ENCODE results near the gene HIRA.
"Not testable (repeated sequence)": the region's sequence is repeated elsewhere in the genome, so short reads cannot be mapped to it uniquely, and the experiment has no call there.

HIRA gene

GRCh38 chr22:19436444-19437161, 5.1 kb upstream of the HIRA start:
- DNase-seq, result not testable (repeated sequence)

GRCh38 chr22:19434829-19435580, 3.5 kb upstream of the HIRA start:
- DNase-seq, result no peak

DNA sequence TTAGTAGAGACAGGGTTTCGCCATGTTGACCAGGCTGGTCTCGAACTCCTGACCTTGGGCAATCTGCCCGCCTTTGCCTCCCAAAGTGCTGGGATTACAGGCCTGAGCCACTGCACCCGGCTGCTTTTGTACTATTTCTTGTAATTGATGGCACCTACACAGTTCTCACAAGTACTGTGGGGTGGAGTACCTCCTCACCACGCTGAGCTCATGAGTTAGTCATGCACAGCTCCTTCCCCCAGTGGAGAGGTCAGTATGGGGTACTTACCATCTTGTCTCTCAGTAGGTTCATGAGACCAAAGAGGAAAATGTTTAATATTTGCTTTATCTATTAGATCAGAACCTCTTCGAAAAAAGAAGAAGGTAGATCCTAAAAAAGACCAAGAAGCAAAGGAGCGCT, 2.9 kb upstream of the HIRA start:
- no peak for DNase-seq

DNA sequence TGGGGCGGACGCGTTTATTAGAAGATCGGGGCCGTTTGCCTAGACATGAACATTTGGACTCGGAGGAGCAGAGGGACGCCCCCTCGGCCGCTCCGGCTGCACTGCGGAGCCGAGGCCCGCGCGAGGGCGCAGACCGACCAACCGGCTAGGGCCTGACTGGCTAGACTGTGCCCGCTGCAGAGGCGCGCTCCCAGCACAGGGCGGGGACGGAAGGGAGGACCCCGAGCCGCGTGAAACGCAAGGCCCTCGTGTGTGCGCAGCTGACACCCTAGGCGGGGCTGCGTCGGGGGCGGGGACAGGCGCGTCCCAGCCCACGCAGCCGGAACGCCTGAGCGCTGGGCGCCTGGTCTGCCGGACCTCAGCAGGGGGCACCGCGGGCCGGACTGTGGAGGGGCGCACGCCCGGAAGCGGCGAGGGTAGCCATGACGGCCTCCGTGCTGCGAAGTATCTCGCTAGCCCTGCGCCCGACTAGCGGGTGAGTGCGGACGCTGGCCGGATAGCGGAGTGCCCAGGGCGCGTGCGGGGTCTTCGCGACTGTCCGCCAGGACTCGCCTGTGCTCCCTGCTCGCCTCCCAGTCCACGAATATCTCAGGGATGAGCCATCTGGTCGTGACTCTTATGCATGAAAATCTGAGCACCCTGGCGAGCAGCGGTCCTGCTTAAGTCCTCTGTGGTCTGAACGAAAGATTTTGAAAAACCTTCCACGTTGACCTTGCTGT, 759 bp upstream of the HIRA start, which contains the start of gene MRPL40:
Gene MRPL40, plus strand, starts transcription at position 413 of the 719 bp plus-strand sequence. Its CDS starts 10 bp downstream, at position 423.
- peak; percentile 77 for DNase-seq

- DNase-seq, result no peak
Observed at GRCh38 chr22:19430890-19431541, 517 bp downstream of the HIRA start.

- DNase-seq, result no peak
Observed at GRCh38 chr22:19429950-19430889, 1.3 kb downstream of the HIRA start.

GRCh38 chr22:19424186-19424500, 7.4 kb downstream of the HIRA start:
- no peak for DNase-seq

GRCh38 chr22:19422440-19423301, 8.9 kb downstream of the HIRA start:
- no peak for DNase-seq

- DNase-seq, result no peak
Observed at GRCh38 chr22:19420321-19420720, 11.2 kb downstream of the HIRA start.

DNA sequence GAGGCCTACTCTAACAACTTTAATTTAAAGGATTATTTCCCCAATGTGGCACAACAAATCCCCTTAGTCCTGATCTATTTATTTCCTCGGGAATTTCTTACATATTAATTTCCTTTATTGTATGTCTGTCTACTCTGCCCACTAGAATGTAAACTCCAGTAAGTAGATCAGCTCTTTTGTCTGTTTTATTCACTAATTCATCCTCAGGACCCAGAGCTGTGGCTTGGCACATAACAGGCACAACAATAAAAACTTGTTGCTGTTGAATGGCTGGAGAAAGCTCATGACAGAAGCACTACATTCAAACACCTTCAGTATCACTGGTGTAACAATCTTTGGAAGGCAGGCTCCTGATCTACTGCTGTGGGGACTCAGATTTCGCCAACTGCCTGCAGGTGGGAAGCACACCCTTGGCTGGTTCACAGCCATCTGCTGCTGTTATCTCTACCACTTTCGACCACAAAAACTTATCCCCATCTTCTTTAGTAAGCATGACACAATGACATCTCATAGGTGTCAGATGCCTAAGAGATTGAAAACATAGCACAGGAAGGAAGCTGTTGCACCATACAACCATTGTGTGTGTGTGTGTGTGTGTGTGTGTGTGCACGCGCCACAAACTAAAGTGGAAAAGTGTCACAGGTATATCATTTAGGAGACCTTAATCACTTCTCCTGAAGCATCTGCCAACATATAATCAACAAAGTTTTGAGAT, 11.9 kb downstream of the HIRA start:
- DNase-seq, result no peak

DNA sequence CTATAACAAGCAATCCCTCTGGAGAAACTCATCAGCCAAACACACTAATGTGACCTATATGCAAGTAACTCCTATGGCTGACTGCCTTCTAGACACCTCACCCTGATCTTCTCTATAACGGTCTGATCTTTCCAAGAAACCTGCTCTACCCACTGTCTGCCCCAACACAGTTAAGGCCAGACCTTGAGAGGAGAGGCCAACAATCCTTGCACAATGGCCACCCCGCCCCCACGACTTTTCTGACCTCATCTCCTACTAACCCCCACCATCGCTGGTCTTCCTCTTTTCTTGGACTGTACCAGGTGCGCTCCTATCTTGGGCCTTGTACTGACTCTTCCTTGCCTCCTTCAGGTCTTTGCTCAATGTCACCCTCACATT, 12.5 kb downstream of the HIRA start:
- DNase-seq, result no peak

DNA sequence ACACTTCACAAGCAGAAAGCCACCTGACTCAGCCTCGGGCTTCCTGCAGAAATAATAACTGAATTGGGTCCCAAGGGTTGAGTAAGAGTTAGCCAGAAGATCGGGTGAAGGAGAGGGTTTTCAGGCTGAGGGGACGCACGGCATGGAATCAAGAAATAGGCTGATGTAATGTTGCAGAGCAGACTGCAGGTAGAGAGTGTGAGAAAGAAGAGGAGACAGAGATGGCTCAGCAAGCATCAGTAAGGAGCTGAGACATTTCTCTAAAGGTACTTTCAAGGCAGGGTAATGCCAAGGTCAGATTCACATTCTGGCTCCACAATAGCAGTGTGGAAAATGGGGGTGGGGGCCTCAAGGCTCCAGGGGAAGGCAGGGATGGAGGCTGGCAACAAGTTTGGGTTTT, 18.6 kb downstream of the HIRA start:
- no peak for DNase-seq

GRCh38 chr22:19412478-19412877, 19.1 kb downstream of the HIRA start:
- DNase-seq, result no peak

GRCh38 chr22:19411690-19412045, 19.9 kb downstream of the HIRA start:
- no peak for DNase-seq

DNA sequence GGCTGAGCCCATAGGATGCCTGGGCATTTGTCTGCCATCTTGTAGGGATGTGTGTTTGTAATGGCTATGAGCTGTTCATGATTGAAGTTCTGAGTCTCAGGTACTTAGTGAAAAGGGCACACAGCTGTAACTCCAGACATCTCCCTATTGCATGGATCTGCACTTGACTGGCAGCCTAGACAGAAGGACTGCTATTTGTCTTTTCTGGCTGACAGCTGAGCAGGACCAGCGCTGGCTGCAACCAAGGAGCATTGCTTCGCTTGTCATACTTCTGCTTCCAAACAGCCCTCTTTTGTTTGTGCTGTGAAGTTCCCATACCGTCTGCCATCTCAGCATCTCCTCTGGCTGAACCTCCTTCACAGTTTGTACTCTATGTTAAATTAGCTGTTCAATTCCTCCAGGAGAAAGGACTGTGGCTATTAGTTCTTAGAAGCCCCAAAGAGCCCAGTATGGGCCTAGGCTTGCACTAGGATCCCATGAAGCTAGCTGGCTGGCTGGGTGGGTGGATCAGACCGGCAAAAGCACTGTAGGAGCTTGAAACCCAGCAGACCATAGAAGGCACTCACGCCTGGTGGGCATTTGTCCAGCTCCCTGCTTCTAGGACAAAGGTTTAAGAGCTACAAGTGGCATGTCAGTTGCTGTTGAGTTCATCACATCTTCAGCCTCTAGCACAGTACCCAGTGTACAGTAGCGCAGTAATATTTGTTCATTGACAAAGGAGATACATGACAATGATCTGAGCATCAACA, 20.4 kb downstream of the HIRA start:
- no peak for DNase-seq

- DNase-seq, result no peak
Observed at GRCh38 chr22:19407649-19408606, 23.6 kb downstream of the HIRA start.

- DNase-seq, result no peak
Observed at GRCh38 chr22:19406846-19407245, 24.7 kb downstream of the HIRA start.

GRCh38 chr22:19406281-19406811, 25.2 kb downstream of the HIRA start:
- no peak for DNase-seq
